Uterus (tissue), 2 donors: ENCODE data around the gene STRA6.

Source experiments
- CTCF ChIP-seq, 4 experiments: fragments of 200-600 bp in 2 of 4; fragments of 450-650 bp in 2 of 4; sonication (generic) in 2 of 4; IDR thresholded peaks; one replicate each; pipeline ENCODE4 v1.5.1; 2016 to 2019; ENCODE audit warnings: antibody characterized with exemption in 4 of 4, mild to moderate bottlenecking in 2 of 4, moderate library complexity in 1 of 4
- POLR2A ChIP-seq, 2 donors: fragments of 450-650 bp; IDR thresholded peaks; one replicate each; pipeline ENCODE4 v1.6.1; 2016; ENCODE audit warnings: antibody characterized with exemption in 2 of 2, mild to moderate bottlenecking in 1 of 2, moderate library complexity in 1 of 2

GRCh38 chr15:74240897-74241614 is 38.5 kb upstream of the STRA6 start:
- no peak for TF ChIP-seq CTCF (IDR thresholded peaks at IDR 0.05)
- no peak for TF ChIP-seq POLR2A (IDR thresholded peaks at IDR 0.05)
